Glutamatergic neuron (in vitro differentiated cells): ENCODE data around the gene ABCA8. TPM values are rescaled to one million over a fixed set of nuclear protein-coding genes. Genes with fewer than 3 reads are reported as not detected.

Experiments used
- DNase-seq: peaks from one replicate; pipeline ENCODE4 v3.0.0; 2022
- H3K27ac Mint-ChIP-seq: one replicate; pipeline ENCODE4 v1.8.0; 2020; ENCODE audit warnings: mild to moderate bottlenecking, mixed read lengths, inconsistent platforms; ENCODE audit not compliant: unreplicated experiment
- H3K27me3 Mint-ChIP-seq: one replicate; pipeline ENCODE4 v1.8.0; 2020; ENCODE audit warnings: mild to moderate bottlenecking, moderate library complexity, mixed read lengths, inconsistent platforms; ENCODE audit not compliant: unreplicated experiment
- H3K36me3 Mint-ChIP-seq: one replicate; pipeline ENCODE4 v1.8.0; 2020; ENCODE audit warnings: mild to moderate bottlenecking, mixed read lengths, inconsistent platforms; ENCODE audit not compliant: unreplicated experiment
- H3K4me1 Mint-ChIP-seq: one replicate; pipeline ENCODE4 v1.8.0; 2020; ENCODE audit warnings: mild to moderate bottlenecking, low read depth, mixed read lengths, inconsistent platforms; ENCODE audit not compliant: unreplicated experiment
- H3K4me3 Mint-ChIP-seq: one replicate; pipeline ENCODE4 v1.8.0; 2020; ENCODE audit warnings: mild to moderate bottlenecking, mixed read lengths, inconsistent platforms; ENCODE audit not compliant: unreplicated experiment
- H3K9me3 Mint-ChIP-seq: one replicate; pipeline ENCODE4 v1.8.0; 2020; ENCODE audit warnings: mild to moderate bottlenecking, moderate library complexity, mixed read lengths, inconsistent platforms; ENCODE audit not compliant: unreplicated experiment
- CTCF ChIP-seq: fragments of 200-600 bp; sonication (generic); IDR thresholded peaks from one replicate; pipeline ENCODE4 v1.5.0; 2021; ENCODE audit not compliant: partially characterized antibody, unreplicated experiment
- total RNA-seq: library from RNA; stranded (reverse); fragmentation: NEBNext Ultra II Directional; extraction: Animal tissue kit (Norgen Biotek cat#: 25700); gene quantifications from one replicate; pipeline ENCODE4 v1.2.1, GENCODE V29; 2021; ENCODE audit not compliant: unreplicated experiment

Gene ABCA8
- total RNA-seq, 1 donor from 2014 or later = not detected

- no peaks in the 10 kb centered on the region for H3K36me3 Mint-ChIP-seq
- no peak overlapping the region for H3K27ac Mint-ChIP-seq
- H3K9me3 Mint-ChIP-seq = peaks cover 2% of the 10 kb centered on the region
- H3K4me1 Mint-ChIP-seq = no peaks in the 10 kb centered on the region
- DNase-seq = no peak
- no peak overlapping the region for H3K4me3 Mint-ChIP-seq
- TF ChIP-seq CTCF = no peak
- no peaks in the 10 kb centered on the region for H3K27me3 Mint-ChIP-seq
Observed at GRCh38 chr17:68941761-68942160, 13.4 kb downstream of the ABCA8 start.

GRCh38 chr17:68939195-68939594, 16.0 kb downstream of the ABCA8 start:
- no peak for TF ChIP-seq CTCF
- Mint-ChIP-seq H3K36me3 (no peaks in the 10 kb centered on the region), H3K4me1 (no peaks in the 10 kb centered on the region), H3K27me3 (no peaks in the 10 kb centered on the region), H3K27ac (no peak overlapping the region), H3K4me3 (no peak overlapping the region), H3K9me3 (peaks cover 2% of the 10 kb centered on the region)
- no peak for DNase-seq

GRCh38 chr17:68937890-68938514, 17.2 kb downstream of the ABCA8 start:
- Mint-ChIP-seq H3K36me3 (no peaks in the 10 kb centered on the region), H3K9me3 (peaks cover 2% of the 10 kb centered on the region), H3K27me3 (no peaks in the 10 kb centered on the region), H3K27ac (no peak overlapping the region), H3K4me1 (no peaks in the 10 kb centered on the region), H3K4me3 (no peak overlapping the region)
- TF ChIP-seq CTCF = no peak
- DNase-seq = no peak

- no peak for TF ChIP-seq CTCF
- no peak overlapping the region for H3K4me3 Mint-ChIP-seq
- no peaks in the 10 kb centered on the region for H3K36me3 Mint-ChIP-seq
- no peaks in the 10 kb centered on the region for H3K27me3 Mint-ChIP-seq
- no peak overlapping the region for H3K27ac Mint-ChIP-seq
- H3K4me1 Mint-ChIP-seq = no peaks in the 10 kb centered on the region
- H3K9me3 Mint-ChIP-seq = peaks cover 2% of the 10 kb centered on the region
- DNase-seq = no peak
Observed at GRCh38 chr17:68927516-68927915, 27.7 kb downstream of the ABCA8 start.

- Mint-ChIP-seq H3K36me3 (no peaks in the 10 kb centered on the region), H3K4me3 (no peak overlapping the region), H3K4me1 (no peaks in the 10 kb centered on the region), H3K27me3 (peaks cover under 1% of the 10 kb centered on the region), H3K27ac (no peak overlapping the region), H3K9me3 (no peaks in the 10 kb centered on the region)
- no peak for TF ChIP-seq CTCF
- DNase-seq = no peak
Observed at GRCh38 chr17:68924793-68925720, 30.1 kb downstream of the ABCA8 start.
